Measurements from ENCODE around the gene PDZD4.
"Not testable (repeated sequence)": the region's sequence is repeated elsewhere in the genome, so short reads cannot be mapped to it uniquely, and the experiment has no call there.

Gene PDZD4

GRCh38 chrX:153818571-153819383 lies 11.6 kb downstream of the PDZD4 start:
- peak; percentile 58 for DNase-seq (ENCODE audit: insufficient read length, low spot score)
- TF ChIP-seq SPI1 (IDR thresholded peaks at IDR 0.05; ENCODE audit: low read depth, low read length) (no peak), TAF1 (IDR thresholded peaks at IDR 0.05; ENCODE audit: low read depth, low read length) (no peak), PAX5 (IDR thresholded peaks at IDR 0.05; ENCODE audit: insufficient read depth, low read length, severe bottlenecking) (no peak), POU2F2 (IDR thresholded peaks at IDR 0.05; ENCODE audit: low read depth, low read length) (no peak), POLR2AphosphoS5 (IDR thresholded peaks at IDR 0.05; ENCODE audit: low read depth, low read length) (no peak), POLR2A (IDR thresholded peaks at IDR 0.05; ENCODE audit: low read depth, low read length) (no peak)
- FAIRE-seq = peak; percentile 55

GRCh38 chrX:153818064-153818463 lies 12.3 kb downstream of the PDZD4 start:
- FAIRE-seq; DNase-seq (ENCODE audit: insufficient read length, low spot score): not testable (repeated sequence)

GRCh38 chrX:153816831-153817690 lies 13.3 kb downstream of the PDZD4 start:
- DNase-seq (ENCODE audit: insufficient read length, low spot score) = no peak
- TF ChIP-seq SPI1 (IDR thresholded peaks at IDR 0.05; ENCODE audit: low read depth, low read length) (no peak), TAF1 (IDR thresholded peaks at IDR 0.05; ENCODE audit: low read depth, low read length) (no peak), POLR2A (IDR thresholded peaks at IDR 0.05; ENCODE audit: low read depth, low read length) (no peak), PAX5 (IDR thresholded peaks at IDR 0.05; ENCODE audit: insufficient read depth, low read length, severe bottlenecking) (no peak), POLR2AphosphoS5 (IDR thresholded peaks at IDR 0.05; ENCODE audit: low read depth, low read length) (no peak), POU2F2 (IDR thresholded peaks at IDR 0.05; ENCODE audit: low read depth, low read length) (no peak)
- no peak for FAIRE-seq

GRCh38 chrX:153814591-153815315 lies 15.6 kb downstream of the PDZD4 start:
- FAIRE-seq (no peak), DNase-seq (ENCODE audit: insufficient read length, low spot score) (no peak)
- TF ChIP-seq POU2F2 (IDR thresholded peaks at IDR 0.05; ENCODE audit: low read depth, low read length) (no peak), SPI1 (IDR thresholded peaks at IDR 0.05; ENCODE audit: low read depth, low read length) (no peak), TAF1 (IDR thresholded peaks at IDR 0.05; ENCODE audit: low read depth, low read length) (no peak), PAX5 (IDR thresholded peaks at IDR 0.05; ENCODE audit: insufficient read depth, low read length, severe bottlenecking) (no peak), POLR2A (IDR thresholded peaks at IDR 0.05; ENCODE audit: low read depth, low read length) (no peak), POLR2AphosphoS5 (IDR thresholded peaks at IDR 0.05; ENCODE audit: low read depth, low read length) (no peak)

GRCh38 chrX:153813161-153813560 lies 17.2 kb downstream of the PDZD4 start:
- FAIRE-seq (no peak), DNase-seq (ENCODE audit: insufficient read length, low spot score) (no peak)
- TF ChIP-seq TAF1 (IDR thresholded peaks at IDR 0.05; ENCODE audit: low read depth, low read length) = no peak
- no peak for TF ChIP-seq PAX5 (IDR thresholded peaks at IDR 0.05; ENCODE audit: insufficient read depth, low read length, severe bottlenecking)
- no peak for TF ChIP-seq POLR2AphosphoS5 (IDR thresholded peaks at IDR 0.05; ENCODE audit: low read depth, low read length)
- TF ChIP-seq POLR2A (IDR thresholded peaks at IDR 0.05; ENCODE audit: low read depth, low read length) = no peak
- no peak for TF ChIP-seq SPI1 (IDR thresholded peaks at IDR 0.05; ENCODE audit: low read depth, low read length)
- TF ChIP-seq POU2F2 (IDR thresholded peaks at IDR 0.05; ENCODE audit: low read depth, low read length) = no peak

GRCh38 chrX:153812220-153812619 lies 18.1 kb downstream of the PDZD4 start:
- no peak for TF ChIP-seq POLR2A (IDR thresholded peaks at IDR 0.05; ENCODE audit: low read depth, low read length)
- TF ChIP-seq POU2F2 (IDR thresholded peaks at IDR 0.05; ENCODE audit: low read depth, low read length) = no peak
- no peak for TF ChIP-seq PAX5 (IDR thresholded peaks at IDR 0.05; ENCODE audit: insufficient read depth, low read length, severe bottlenecking)
- no peak for TF ChIP-seq POLR2AphosphoS5 (IDR thresholded peaks at IDR 0.05; ENCODE audit: low read depth, low read length)
- no peak for TF ChIP-seq SPI1 (IDR thresholded peaks at IDR 0.05; ENCODE audit: low read depth, low read length)
- no peak for TF ChIP-seq TAF1 (IDR thresholded peaks at IDR 0.05; ENCODE audit: low read depth, low read length)
- FAIRE-seq = no peak
- no peak for DNase-seq (ENCODE audit: insufficient read length, low spot score)

- no peak for DNase-seq (ENCODE audit: insufficient read length, low spot score)
- TF ChIP-seq POLR2A (IDR thresholded peaks at IDR 0.05; ENCODE audit: low read depth, low read length) (no peak), PAX5 (IDR thresholded peaks at IDR 0.05; ENCODE audit: insufficient read depth, low read length, severe bottlenecking) (no peak), SPI1 (IDR thresholded peaks at IDR 0.05; ENCODE audit: low read depth, low read length) (no peak), TAF1 (IDR thresholded peaks at IDR 0.05; ENCODE audit: low read depth, low read length) (no peak), POLR2AphosphoS5 (IDR thresholded peaks at IDR 0.05; ENCODE audit: low read depth, low read length) (no peak), POU2F2 (IDR thresholded peaks at IDR 0.05; ENCODE audit: low read depth, low read length) (no peak)
- no peak for FAIRE-seq
Measured at GRCh38 chrX:153807976-153808375, 22.4 kb downstream of the PDZD4 start.

- no peak for FAIRE-seq
- no peak for TF ChIP-seq POLR2A (IDR thresholded peaks at IDR 0.05; ENCODE audit: low read depth, low read length)
- TF ChIP-seq POU2F2 (IDR thresholded peaks at IDR 0.05; ENCODE audit: low read depth, low read length) = no peak
- no peak for TF ChIP-seq PAX5 (IDR thresholded peaks at IDR 0.05; ENCODE audit: insufficient read depth, low read length, severe bottlenecking)
- TF ChIP-seq TAF1 (IDR thresholded peaks at IDR 0.05; ENCODE audit: low read depth, low read length) = no peak
- TF ChIP-seq POLR2AphosphoS5 (IDR thresholded peaks at IDR 0.05; ENCODE audit: low read depth, low read length) = no peak
- TF ChIP-seq SPI1 (IDR thresholded peaks at IDR 0.05; ENCODE audit: low read depth, low read length) = no peak
Measured at GRCh38 chrX:153806999-153807575, 23.3 kb downstream of the PDZD4 start.

More at GRCh38 chrX:153806999-153807575, 23.3 kb downstream of the PDZD4 start:
- no peak for DNase-seq (ENCODE audit: insufficient read length, low spot score)

Data from GM12891 (cell line).